Activated T-helper 1 cell treated with Interleukin-2 at 50 U/mL for 16 hours (primary cell): ENCODE results near the gene SIM2.

ENCODE experiments used
- DNase-seq: peaks from one replicate; pipeline ENCODE4 v3.0.0-alpha.2; 2020; ENCODE audit warnings: low read depth

Gene SIM2

GRCh38 chr21:36700971-36701755 lies 2.2 kb downstream of the SIM2 start:
- DNase-seq: no peak

- no peak for DNase-seq
Measured at GRCh38 chr21:36701756-36702621, 3.1 kb downstream of the SIM2 start.

DNA sequence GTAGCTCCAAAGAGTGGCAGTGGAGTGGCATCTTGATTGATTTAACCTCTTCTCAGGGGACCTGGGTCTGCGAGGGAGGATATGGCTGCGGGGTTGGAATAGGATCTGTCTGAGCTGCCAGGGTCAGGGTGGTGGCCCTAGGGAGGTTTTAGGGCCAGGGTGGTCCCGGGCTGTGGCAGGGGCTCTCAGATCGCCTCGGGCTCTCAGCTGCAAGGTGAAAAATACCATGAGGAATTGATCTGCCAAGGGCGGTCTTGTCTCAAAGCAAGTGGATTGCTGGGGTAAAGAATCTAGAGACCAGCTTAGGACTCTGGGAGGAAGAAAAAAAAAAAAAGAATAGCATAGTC lies 3.7 kb downstream of the SIM2 start:
- DNase-seq: no peak

GRCh38 chr21:36703123-36703522 lies 4.2 kb downstream of the SIM2 start:
- DNase-seq: no peak

GRCh38 chr21:36703626-36704280 lies 4.8 kb downstream of the SIM2 start:
- no peak for DNase-seq

GRCh38 chr21:36704281-36704957 lies 5.5 kb downstream of the SIM2 start:
- no peak for DNase-seq

GRCh38 chr21:36704958-36705678 lies 6.2 kb downstream of the SIM2 start:
- no peak for DNase-seq

DNA sequence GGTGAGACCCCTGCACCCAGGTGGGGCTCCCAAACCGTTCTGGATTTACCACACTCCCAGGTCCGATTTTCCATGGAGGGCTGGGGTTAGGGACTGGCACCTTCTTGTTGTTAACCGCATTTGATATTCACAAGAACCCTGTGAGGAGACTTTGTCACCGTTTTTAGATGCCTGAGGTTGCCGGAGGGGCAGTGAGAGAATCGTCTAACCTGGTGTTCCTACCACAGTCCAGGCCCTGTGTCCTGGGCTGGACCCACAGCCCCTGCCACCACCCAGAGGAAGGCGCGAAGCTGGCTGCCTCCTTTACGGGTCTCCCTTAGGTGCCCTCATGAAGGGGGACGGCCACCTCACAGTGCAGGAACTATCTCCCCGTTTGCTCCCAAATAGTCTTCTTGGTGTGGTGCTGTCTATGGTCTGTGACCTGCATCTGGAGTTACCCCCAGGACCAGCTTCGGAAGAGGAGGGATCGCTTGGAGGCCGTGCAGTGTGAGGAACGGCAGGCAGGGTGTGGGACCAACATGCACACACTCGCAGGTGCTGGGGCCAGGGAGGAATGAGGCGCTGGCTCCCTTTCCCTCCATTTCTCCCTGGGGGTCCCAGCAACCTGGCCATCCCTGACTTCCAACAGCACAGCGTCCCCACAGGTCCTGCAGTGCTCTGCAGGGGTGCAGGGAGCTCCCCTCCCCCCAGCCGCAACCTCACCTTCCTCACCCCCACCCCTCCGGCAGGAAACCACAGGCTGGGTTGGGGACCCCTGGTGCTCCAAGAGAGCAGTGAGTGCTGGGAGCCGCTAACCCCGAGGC lies 7.0 kb downstream of the SIM2 start:
- no peak for DNase-seq

GRCh38 chr21:36706482-36706852 lies 7.6 kb downstream of the SIM2 start:
- no peak for DNase-seq

DNA sequence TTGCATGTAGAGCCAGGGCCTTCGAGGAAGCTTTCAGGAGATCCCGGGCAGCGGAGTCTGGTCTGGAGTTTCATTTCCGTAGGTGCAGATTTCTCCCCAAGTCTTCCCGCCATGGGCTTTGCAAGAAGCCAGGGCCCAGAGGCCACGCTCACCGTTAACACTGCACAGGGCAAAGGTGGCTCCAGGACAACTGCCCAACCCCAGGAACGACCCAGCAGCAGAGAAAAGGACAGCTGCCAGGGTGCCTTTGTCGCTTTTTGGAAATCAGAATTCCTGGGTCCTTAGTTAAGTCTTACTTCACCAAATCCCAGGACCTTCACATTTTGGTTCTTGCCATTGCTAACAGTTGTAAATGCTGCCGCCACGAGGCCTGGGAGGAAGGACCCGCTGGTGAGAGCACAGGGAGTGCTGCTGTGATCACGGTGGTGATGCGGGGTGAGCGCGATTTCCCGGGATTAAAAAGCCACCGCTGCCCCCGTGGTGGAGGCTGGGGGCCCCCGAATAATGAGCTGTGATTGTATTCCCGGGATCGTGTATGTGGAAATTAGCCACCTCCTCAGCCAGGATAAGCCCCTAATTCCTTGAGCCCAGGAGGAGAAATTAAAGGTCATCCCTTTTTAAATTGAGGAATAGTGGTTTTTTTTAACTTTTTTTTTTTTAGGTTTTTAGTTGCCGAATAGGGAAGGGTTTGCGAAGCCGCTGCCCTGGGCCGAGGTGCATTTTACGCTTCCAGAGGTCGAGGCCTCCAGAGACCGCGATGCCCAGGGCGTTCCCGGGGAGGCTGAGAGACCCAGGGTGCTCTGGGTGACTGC lies 8.2 kb downstream of the SIM2 start:
- no peak for DNase-seq

GRCh38 chr21:36707763-36708285 lies 8.9 kb downstream of the SIM2 start:
- DNase-seq: no peak

GRCh38 chr21:36708286-36709029 lies 9.5 kb downstream of the SIM2 start:
- DNase-seq: no peak

GRCh38 chr21:36709030-36709867 lies 10.3 kb downstream of the SIM2 start:
- no peak for DNase-seq

- DNase-seq: no peak
Measured at GRCh38 chr21:36709868-36710728, 11.2 kb downstream of the SIM2 start.

GRCh38 chr21:36710729-36711048 lies 11.8 kb downstream of the SIM2 start:
- DNase-seq: no peak

DNA sequence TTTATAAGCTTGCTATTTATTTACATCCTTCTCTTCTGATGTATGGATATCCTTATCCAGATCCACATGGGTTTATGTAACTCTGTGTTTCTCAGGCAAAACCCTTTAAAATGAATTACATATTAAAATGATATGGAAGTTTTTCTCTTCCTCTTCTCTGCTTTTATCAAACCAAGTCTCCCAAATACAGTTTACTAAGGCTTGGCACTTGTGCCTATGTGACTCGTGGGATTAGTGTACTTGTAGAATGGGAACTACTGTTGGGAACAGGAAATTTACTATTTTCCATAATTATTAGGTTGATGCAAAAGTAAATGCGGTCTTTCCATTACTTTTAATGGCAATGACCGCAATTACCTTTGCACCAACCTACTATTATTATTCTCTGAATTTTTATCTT lies 14.8 kb downstream of the SIM2 start:
- no peak for DNase-seq

DNA sequence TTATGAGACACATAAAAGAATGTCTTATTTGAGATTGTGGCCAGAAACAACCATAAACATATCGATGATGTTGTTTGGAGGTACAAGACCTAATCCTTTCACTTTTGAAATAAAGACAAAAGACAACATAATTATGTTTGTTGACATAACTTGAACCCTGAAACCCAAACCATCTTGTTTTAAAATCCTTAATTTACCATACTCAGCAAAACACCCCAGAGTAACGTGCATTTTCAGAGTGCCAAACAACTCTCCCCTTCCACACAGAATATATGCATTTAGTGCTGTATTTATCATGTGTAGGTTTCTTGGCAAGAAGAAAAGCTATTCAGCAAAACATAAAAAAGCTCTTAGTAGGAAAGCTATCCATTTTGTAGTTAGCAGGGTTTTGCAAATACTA lies 17.5 kb downstream of the SIM2 start:
- DNase-seq: no peak
